SHP77 treated with DMSO at 0.1 percent for 48 hours (cell line): Measurements from ENCODE around the gene ARHGEF19.
"Not testable (repeated sequence)": the region's sequence is repeated elsewhere in the genome, so short reads cannot be mapped to it uniquely, and the experiment has no call there.

Experiments
- DNase-seq: peaks from one replicate; lab custom pipeline; 2025; lab: John Stamatoyannopoulos, UW

ARHGEF19 gene

GRCh38 chr1:16181887-16182719 lies 30.3 kb downstream of the ARHGEF19 start:
- no peak for DNase-seq

DNA sequence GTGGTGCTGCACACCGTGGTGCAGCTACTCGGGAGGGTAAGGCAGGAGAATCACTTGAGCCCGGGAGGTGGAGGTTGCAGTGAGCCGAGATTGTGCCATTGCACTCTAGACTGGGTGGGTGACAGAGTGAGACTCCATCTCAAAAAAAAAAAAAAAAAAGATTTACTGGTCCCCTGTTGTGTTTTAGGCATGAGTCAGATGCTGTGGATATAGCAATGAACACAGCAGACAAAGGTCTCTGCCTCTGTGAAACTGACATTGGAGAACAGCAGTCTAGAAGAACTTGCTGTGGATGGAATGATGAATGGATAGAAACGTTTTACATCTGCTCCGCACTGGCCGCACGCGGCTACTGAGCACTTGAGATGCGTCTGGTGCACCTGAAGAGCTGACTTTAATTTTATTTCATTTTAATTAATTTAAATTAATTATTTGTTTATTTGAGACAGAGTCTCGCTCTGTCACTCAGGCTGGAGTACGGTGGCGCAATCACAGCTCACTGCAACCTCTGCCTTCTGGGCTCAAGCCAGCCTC lies 32.1 kb downstream of the ARHGEF19 start:
- DNase-seq, result no peak

DNA sequence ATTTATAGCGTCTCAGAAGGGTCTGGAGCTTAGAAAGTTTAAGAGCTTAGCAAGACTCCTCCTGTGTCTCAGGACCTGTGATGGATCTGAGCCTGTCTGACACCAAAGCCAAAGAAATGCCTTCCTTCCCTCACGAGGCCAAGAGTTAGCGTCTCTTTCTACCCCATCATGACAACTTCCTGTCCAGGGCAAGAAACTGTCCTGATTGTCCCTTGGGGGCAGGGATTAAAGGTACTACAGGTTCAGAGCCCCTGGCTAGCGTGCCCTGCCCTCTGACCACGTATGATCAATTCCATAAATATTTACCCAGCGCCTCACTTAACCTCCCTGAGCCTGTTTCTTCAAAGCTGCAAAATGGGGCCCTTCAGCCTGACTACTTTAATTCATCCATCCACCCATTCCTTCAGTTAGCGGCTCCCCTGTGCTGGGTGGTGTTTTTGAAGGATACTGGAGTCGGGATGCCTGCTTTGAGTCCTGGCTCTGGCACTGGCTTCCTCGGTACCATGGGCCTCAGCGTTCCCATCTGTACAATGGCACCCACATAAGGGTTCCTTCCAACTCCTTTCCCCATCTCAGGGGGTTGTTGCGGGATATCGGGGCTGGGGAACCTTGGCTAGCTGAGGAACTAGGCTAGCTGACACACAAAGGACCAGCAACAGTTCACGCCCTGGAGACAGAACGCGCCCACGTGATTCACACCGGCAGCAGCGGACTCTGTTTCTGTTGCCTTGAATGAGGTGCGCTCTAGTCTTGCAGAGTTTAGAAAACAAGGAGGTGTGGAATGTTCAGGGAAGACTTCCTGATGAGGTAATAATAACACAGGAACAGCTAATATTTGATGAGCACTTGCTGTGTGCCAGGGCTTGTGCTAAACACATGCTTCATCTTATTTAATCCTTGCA lies 33.6 kb downstream of the ARHGEF19 start:
- DNase-seq, result no peak

GRCh38 chr1:16177306-16177705 lies 35.1 kb downstream of the ARHGEF19 start:
- no peak for DNase-seq

DNA sequence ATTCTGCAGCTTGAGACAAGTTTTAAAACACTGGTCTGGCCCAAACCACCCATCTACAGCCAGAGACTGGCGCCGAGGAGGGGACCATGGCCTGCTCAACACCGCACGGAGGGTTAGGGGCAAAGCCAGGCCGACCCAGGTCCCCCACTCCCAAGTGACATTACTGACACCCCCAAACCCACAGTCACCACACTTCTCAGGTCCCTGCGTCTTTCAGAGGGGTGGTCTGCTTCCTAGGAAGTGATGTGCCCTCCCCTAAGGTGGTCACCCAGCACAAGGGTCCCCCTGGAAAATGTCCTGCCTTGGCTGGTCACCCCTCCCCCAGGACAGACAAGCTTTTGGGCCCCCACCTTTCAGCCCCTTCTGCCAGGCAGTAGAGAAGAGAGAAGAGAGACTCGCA lies 35.8 kb downstream of the ARHGEF19 start:
- no peak for DNase-seq

GRCh38 chr1:16175610-16176553 lies 36.6 kb downstream of the ARHGEF19 start:
- DNase-seq, result peak; percentile 23

DNA sequence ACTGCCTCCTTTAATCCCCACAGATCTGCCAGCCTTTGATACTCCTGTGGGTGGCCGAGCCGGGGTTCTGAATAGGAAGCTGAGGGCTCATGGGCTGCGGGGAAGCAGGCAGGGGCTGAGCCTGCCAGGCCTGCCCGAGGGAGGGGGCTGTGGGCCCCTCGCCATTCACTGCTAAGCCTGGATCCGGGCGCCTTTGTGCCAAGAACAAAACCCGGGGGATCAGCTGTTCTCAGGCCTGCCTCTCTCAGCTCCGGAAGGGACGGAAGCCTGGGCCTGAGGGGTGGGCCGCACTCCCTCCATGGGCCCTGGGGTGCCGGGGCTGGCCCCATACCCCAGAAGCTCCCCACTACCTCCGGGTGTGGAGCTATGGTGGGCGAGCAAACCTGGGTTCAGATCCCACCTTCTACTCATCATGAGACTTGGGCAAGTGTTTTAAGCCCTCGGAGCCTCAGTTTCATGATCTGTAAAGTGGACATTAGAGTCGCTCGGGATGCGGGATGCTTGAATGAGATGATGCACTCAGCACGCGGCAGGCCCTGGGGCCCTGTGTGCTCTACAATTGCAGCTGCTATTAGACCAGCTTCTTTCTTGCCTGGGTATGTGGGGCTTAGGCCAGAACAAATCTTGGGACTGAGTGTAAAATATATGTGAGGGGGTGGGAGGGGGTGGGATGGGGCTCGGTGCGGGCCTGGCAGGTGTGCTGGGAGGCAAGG lies 37.4 kb downstream of the ARHGEF19 start:
- no peak for DNase-seq

GRCh38 chr1:16174261-16174868 lies 38.1 kb downstream of the ARHGEF19 start:
- no peak for DNase-seq

DNA sequence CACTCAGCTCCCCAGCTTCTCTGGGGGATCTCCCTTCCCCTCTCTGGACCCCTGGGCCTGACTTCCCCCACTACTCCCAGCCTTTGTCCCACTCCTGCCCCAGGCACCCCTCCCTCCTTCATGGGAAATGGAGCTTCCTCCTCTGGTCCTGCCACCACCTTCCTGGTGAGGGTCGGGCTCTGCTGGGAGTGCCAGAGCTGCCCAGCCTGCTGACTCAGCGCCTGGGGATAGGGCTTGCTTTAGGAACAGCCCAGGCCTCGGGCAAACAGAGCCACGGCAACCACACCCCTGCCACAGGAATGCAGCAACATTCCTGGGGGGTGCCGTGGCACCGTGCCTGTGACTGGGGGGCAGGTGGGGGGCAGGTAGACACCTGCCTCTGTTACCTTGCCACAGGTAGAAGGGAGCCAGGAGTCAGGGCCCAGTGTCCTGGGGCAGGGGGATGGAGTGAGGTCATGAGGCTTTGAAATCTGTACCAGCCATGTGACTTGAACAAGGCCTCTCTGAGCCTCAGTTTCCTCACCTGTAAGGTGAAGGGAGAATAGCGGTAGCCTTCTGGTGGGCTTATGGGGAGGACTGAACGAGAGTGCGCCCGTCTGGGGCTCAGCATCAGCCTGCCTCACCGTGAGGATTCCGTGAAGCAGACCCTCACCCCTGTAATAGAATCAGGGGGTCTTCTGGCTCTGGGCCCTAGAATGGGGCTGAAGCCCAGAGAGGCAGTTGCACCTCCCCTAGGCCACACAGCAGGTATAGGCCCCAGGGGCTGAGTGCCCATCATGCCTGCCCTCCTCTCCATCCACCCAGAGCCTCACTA lies 38.8 kb downstream of the ARHGEF19 start:
- DNase-seq, result no peak

- no peak for DNase-seq
Observed at GRCh38 chr1:16172964-16173446, 39.4 kb downstream of the ARHGEF19 start.

DNA sequence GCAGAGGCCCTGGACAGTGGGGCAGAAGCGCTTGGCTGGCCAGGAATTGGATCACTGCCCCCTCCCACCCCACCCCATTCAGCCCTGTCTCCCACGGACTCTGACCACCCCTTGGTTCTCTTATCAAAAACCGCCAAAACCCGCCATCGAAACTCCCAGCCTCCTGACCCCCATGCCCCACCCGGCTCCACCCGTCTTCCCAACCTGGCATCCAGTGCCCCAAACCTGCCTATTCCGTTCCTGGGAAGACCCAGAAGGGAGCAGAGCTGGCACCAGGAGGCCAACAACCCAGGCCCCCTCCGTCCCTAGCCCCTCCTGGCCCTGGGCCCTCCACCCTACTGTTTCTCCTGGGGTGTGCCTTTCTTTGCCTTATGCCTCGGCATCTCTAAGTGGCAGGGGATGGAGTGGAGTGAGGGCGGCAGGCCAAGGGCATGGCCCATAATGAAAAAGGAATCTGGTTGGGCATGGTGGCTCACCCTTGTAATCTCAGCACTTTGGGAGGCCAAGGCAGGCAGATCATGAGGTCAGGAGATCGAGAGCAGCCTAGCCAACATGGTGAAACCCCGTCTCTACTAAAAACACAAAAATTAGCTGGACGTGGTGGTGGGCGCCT lies 40.1 kb downstream of the ARHGEF19 start:
- no peak for DNase-seq

DNA sequence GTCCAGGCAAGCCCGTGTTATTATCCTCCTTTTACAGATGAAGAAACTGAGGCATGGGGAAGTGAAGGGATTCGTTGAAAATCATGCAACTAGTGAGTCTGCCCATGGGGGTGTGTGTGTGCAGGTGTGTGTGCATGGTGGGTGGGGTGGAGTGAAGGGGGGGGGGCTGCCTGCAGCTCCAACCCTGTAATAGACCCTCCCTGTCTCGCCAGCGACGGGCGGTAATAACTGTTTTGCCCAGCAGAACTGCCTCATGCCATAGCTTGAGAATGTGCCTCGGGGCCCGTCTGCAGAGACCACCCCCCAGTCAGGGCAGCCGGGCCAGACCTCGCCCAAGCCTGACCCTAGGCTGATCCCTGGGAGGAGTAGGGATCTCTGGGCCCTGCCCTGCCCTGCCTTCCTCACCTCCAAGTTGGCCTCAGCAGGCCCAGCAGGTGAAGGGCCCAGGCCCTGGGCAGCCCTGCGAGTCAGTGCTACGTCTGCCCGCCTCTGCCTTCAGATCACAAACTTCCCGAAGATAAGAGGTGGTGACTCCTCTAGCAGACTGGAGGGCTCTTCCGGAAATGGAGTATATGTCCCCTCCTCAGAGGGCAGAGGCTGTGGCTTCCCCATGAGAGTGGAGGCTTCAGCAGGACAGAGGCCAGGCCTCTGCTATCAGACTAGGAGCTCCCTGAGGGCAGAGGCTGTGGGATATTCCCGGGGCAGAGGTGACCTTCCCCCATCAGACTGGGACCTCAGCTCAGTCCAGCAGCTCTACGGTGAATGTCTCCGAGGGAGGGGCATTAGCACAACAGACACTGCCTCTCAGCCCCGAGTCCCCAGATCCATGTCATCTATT lies 40.9 kb downstream of the ARHGEF19 start:
- no peak for DNase-seq

DNA sequence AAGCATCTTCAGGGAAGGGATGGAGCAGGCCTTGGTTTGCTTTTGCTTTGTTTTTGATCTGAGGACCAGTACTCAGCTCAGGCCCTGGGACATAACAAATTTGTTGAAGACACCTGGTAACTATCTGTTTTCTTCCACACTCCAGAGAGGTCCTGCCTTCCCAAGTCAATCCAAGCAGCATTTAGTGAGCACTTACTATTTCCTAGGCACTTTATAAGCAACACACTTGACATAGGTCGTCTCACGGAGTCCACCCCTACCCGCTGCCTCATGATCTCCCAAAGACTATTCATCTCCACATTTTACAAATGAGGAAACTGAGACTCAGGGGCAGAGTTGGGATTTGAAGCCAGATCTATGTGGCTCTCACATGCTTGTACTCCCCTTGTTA lies 42.2 kb downstream of the ARHGEF19 start:
- DNase-seq, result no peak

DNA sequence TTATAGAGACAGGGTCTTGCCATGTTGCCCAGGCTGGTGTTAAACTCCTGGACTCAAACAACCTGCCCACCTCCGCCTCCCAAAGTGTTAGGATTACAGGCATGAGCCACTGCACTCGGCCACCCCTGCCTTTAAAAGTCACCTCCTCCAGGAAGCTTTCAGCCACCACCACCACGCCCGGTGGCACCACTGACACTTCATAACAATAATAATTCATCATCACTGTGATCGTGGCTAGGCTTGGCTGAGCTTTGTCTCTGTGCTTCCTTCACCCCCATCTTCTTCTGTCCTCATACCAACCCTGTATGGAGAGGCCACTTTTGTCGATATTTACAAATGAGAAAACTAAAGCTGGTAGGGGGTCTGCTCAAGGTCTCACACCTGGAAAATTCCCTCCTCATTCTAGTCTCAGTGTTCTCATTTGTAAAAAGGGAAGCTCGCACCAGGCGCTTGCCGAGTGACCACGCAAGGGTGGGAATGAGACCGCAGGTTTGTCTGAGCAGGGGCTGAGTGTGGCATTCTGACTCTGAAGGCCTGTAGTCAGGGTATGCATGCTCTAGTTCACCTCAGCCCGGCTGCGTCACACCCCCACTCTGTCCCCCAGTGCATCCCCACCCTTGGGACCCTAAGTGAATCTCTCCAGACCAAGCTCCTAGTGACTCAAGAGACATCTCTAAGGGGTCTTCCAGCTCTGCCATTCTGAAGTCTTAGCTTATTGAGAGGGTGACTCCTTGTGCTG lies 43.7 kb downstream of the ARHGEF19 start:
- DNase-seq, result no peak

- DNase-seq, result not testable (repeated sequence)
Observed at GRCh38 chr1:16168144-16168495, 44.3 kb downstream of the ARHGEF19 start.

GRCh38 chr1:16167331-16168143 lies 44.9 kb downstream of the ARHGEF19 start:
- DNase-seq, result no peak

DNA sequence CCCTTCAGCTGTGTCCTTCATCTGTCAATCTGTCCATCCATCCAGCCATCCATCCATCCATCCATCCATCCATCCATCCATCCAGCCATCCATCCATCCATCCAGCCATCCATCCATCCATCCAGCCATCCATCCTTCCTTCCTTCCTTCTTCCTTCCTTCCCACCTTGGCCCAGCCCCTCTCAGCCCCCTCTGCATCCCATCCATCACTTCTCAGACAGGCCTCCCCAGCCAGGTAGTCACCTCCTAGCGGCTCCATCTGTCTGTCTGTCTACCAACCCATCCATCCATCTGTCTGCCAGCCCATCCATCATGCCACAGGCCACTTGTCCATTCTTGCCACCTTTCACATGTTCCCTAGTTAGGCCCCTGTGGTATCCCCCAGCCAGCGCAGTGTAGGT lies 46.3 kb downstream of the ARHGEF19 start:
- DNase-seq, result no peak
